Measurements from ENCODE around the gene C1R. TPM values are rescaled to one million over a fixed set of nuclear protein-coding genes. Genes with fewer than 3 reads are reported as not detected.

The C1R gene
- total RNA-seq, 4 donors from 2014 or later, result 68.5 to 154 (median 125) TPM

DNA sequence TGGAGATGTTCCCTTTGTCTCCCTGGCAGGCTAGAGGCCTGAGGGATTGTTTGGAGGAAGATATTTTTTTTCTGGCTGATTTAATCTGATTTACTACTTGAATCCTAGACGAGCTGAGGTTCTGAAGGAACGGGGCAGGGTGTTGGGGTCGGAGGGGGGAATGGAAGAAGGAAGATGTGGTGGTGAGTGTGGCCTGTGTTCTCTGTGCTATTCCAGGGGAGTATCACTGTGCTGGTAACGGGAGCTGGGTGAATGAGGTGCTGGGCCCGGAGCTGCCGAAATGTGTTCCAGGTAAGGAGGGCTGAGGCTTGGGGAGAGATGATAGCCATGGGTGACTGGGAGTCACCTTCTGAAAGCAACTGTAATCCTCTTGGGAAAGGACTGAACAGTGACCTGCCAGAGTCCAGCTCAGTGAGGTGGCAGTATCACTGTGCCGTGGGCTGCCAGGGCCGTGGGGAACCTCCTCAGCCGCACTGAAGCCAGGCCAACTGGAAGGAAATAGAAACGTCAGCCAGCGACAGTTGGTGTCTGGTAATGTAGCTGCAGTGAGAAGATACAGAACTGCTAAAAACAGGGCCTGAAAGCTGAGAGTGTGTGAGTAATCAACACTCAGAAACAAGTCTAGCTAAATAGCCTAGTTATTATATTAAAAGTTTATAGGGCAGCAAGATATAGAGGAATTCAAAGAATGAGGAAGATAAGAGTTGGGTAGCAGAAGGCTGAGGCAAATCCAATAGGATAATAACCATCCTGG is 23.8 kb downstream of the C1R start:
- Histone ChIP-seq H3K27ac (peak overlapping the region in 3 of 4 donors; percentile 51 to 68 (median 52)), H3K9me3 (no peaks in the 10 kb centered on the region), H3K4me3 (no peak overlapping the region), H3K27me3 (no peaks in the 10 kb centered on the region), H3K36me3 (no peaks in the 10 kb centered on the region), H3K4me1 (peaks cover 0 to 12% (median 0%) of the 10 kb centered on the region in 4 donors)
- TF ChIP-seq EP300 (IDR thresholded peaks at IDR 0.05; ENCODE audit: low read depth) (no peak), POLR2A (IDR thresholded peaks at IDR 0.05) (no peak), POLR2AphosphoS5 (IDR thresholded peaks at IDR 0.05) (no peak)
- TF ChIP-seq, protein P1, sequence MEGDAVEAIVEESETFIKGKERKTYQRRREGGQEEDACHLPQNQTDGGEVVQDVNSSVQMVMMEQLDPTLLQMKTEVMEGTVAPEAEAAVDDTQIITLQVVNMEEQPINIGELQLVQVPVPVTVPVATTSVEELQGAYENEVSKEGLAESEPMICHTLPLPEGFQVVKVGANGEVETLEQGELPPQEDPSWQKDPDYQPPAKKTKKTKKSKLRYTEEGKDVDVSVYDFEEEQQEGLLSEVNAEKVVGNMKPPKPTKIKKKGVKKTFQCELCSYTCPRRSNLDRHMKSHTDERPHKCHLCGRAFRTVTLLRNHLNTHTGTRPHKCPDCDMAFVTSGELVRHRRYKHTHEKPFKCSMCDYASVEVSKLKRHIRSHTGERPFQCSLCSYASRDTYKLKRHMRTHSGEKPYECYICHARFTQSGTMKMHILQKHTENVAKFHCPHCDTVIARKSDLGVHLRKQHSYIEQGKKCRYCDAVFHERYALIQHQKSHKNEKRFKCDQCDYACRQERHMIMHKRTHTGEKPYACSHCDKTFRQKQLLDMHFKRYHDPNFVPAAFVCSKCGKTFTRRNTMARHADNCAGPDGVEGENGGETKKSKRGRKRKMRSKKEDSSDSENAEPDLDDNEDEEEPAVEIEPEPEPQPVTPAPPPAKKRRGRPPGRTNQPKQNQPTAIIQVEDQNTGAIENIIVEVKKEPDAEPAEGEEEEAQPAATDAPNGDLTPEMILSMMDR (IDR thresholded peaks at IDR 0.05), result no peak
- DNase-seq, result no peak
- WGBS, 2 donors (ENCODE audit: low coverage in 1 of 2), result 61% methylated on average over 11 of the region's 11 CpGs; no CpG with 5 or more reads in 1 of the 2 donors
- intact Hi-C loops (cut with DNase I; ENCODE audit: low total_unique reads), result no loop called here
- in situ Hi-C loops (cut with MboI; ENCODE audit: low pct_ligation_motif_present in 1 of 4, low pct_unique_long_range_greater_than_20kb in 1 of 4, low sequenced_read_pairs in 3 of 4), result no loop called here

DNA sequence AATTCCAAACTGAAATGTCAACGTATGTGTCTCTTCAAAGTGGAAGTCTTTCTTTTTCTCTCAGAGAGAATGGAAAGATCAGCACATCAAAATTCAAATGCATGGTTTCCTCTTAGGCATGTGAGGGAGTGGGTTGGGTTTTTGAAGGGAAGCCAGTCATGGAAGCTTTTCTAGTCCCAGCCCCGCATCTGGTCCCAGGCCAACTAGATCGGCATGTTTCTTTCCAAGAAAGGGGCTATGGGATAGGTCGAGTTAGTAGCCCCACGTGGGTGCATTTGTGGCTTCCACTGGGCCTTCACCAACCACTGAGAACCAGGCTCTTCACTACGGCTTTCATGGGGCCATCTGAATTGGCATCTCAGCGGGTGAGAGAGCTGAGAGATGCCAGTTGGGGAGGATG is 25.1 kb downstream of the C1R start:
- intact Hi-C loops (cut with DNase I; ENCODE audit: low total_unique reads), result no loop called here
- WGBS, 2 donors (ENCODE audit: low coverage in 1 of 2), result 80 to 90% methylated on average over 3 to 7 of the region's 7 CpGs
- DNase-seq, result no peak
- TF ChIP-seq POLR2A (IDR thresholded peaks at IDR 0.05) (no peak), EP300 (IDR thresholded peaks at IDR 0.05; ENCODE audit: low read depth) (no peak), POLR2AphosphoS5 (IDR thresholded peaks at IDR 0.05) (no peak)
- TF ChIP-seq, protein P1 (IDR thresholded peaks at IDR 0.05), result no peak
- no peaks in the 10 kb centered on the region for H3K9me3 ChIP-seq
- peak overlapping the region in 1 of 4 donors; percentile 14 for H3K27ac ChIP-seq
- H3K36me3 ChIP-seq, result no peaks in the 10 kb centered on the region
- in situ Hi-C loops (cut with MboI; ENCODE audit: low pct_ligation_motif_present in 1 of 4, low pct_unique_long_range_greater_than_20kb in 1 of 4, low sequenced_read_pairs in 3 of 4), result no loop called here
- H3K4me1 ChIP-seq, result peaks cover 0 to 19% (median 4%) of the 10 kb centered on the region in 4 donors
- H3K27me3 ChIP-seq, result no peaks in the 10 kb centered on the region
- H3K4me3 ChIP-seq, result no peak overlapping the region

DNA sequence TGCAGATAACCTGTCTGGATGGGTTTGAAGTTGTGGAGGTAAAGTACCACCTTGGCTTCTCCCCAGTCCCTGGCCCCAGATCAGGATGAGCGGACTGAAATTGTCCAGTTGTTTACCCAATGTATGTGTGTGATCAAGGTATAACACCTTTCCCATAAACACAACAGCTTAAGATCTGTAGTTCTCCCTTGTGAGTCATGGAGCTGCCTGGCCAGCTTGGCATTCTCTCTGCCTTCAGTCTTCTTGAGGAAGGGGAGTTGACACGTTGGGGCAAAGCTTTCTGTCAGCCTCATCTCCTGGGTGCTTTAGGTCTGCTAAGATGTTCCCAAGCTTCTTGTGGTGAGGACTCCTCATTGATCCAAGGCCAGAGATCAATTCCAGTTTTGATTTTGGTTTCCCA is 25.6 kb downstream of the C1R start:
- no peaks in the 10 kb centered on the region for H3K27me3 ChIP-seq
- TF ChIP-seq POLR2A (IDR thresholded peaks at IDR 0.05) (no peak), POLR2AphosphoS5 (IDR thresholded peaks at IDR 0.05) (no peak), EP300 (IDR thresholded peaks at IDR 0.05; ENCODE audit: low read depth) (no peak)
- TF ChIP-seq, protein P1 (IDR thresholded peaks at IDR 0.05), result no peak
- H3K4me1 ChIP-seq, result peaks cover 0 to 19% (median 4%) of the 10 kb centered on the region in 4 donors
- in situ Hi-C loops (cut with MboI; ENCODE audit: low pct_ligation_motif_present in 1 of 4, low pct_unique_long_range_greater_than_20kb in 1 of 4, low sequenced_read_pairs in 3 of 4) (no loop called here), intact Hi-C loops (cut with DNase I; ENCODE audit: low total_unique reads) (no loop called here)
- H3K27ac ChIP-seq, result no peak overlapping the region
- H3K4me3 ChIP-seq, result no peak overlapping the region
- 74% methylated on average over 2 of the region's 2 CpGs; no CpG with 5 or more reads in 1 of the 2 donors for WGBS, 2 donors (ENCODE audit: low coverage in 1 of 2)
- H3K36me3 ChIP-seq, result no peaks in the 10 kb centered on the region
- no peaks in the 10 kb centered on the region for H3K9me3 ChIP-seq
- no peak for DNase-seq

DNA sequence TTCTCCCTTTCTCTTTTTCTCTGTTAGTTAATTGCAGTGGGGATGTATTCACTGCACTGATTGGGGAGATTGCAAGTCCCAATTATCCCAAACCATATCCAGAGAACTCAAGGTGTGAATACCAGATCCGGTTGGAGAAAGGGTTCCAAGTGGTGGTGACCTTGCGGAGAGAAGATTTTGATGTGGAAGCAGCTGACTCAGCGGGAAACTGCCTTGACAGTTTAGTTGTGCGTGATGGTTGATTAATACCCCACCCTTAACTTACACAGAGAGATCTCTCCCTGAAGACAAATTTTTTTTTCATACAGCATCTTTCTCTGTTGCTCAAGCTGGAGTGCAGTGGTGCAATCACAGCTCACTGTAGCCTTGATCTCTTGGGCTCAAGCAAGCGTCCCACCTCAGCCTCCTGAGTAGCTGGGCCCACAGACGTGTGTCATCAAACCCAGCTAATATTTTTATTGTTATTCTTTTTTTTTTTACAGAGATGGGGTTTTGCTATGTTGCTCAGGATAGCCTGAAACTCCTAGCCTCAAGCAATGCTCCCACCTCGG is 27.1 kb downstream of the C1R start:
- DNase-seq, result no peak
- intact Hi-C loops (cut with DNase I; ENCODE audit: low total_unique reads), result no loop called here
- no peaks in the 10 kb centered on the region for H3K36me3 ChIP-seq
- H3K4me1 ChIP-seq, result peaks cover 0 to 19% (median 4%) of the 10 kb centered on the region in 4 donors
- in situ Hi-C loops (cut with MboI; ENCODE audit: low pct_ligation_motif_present in 1 of 4, low pct_unique_long_range_greater_than_20kb in 1 of 4, low sequenced_read_pairs in 3 of 4), result no loop called here
- no peak overlapping the region for H3K4me3 ChIP-seq
- H3K27ac ChIP-seq, result no peak overlapping the region
- TF ChIP-seq POLR2AphosphoS5 (IDR thresholded peaks at IDR 0.05), result no peak
- 85 to 86% methylated on average over 5 to 7 of the region's 7 CpGs for WGBS, 2 donors (ENCODE audit: low coverage in 1 of 2)
- H3K27me3 ChIP-seq, result no peaks in the 10 kb centered on the region
- no peaks in the 10 kb centered on the region for H3K9me3 ChIP-seq
